KMS-11 (cell line): ENCODE results near the gene PKD2L1.

Experiments used
- H2AFZ ChIP-seq: fragments of 200-600 bp; sonication (generic); 2 replicates; pipeline ENCODE4 v1.6.1; 2016; ENCODE audit warnings: antibody characterized with exemption, mixed run types, low read depth
- H3K27ac ChIP-seq: fragments of 200-600 bp; sonication (generic); 2 replicates; pipeline ENCODE4 v1.6.1; 2016; ENCODE audit warnings: mild to moderate bottlenecking, mixed run types
- H3K27me3 ChIP-seq: fragments of 200-600 bp; sonication (generic); 2 replicates; pipeline ENCODE4 v1.6.1; 2017; ENCODE audit warnings: mild to moderate bottlenecking, low read depth, mixed run types, moderate library complexity; ENCODE audit not compliant: insufficient read depth
- H3K36me3 ChIP-seq: fragments of 200-600 bp; sonication (generic); 2 replicates; pipeline ENCODE4 v1.6.1; 2017; ENCODE audit warnings: mild to moderate bottlenecking, mixed run types; ENCODE audit not compliant: insufficient read depth
- H3K4me1 ChIP-seq: fragments of 200-600 bp; sonication (generic); 2 replicates; pipeline ENCODE4 v1.6.1; 2016; ENCODE audit warnings: mild to moderate bottlenecking, low read depth, mixed run types; ENCODE audit not compliant: poor library complexity, severe bottlenecking
- H3K4me2 ChIP-seq: fragments of 200-600 bp; sonication (generic); 2 replicates; pipeline ENCODE4 v1.7.0; 2016; ENCODE audit warnings: mild to moderate bottlenecking, mixed run types
- H3K4me3 ChIP-seq: fragments of 200-600 bp; sonication (generic); IDR thresholded peaks from 2 replicates; pipeline ENCODE4 v1.6.1; 2017; ENCODE audit warnings: low read depth, low read length, mixed read lengths; ENCODE audit not compliant: insufficient read depth
- H3K79me2 ChIP-seq: fragments of 200-600 bp; sonication (generic); 2 replicates; pipeline ENCODE4 v1.6.1; 2016; ENCODE audit warnings: low read depth, mixed run types; ENCODE audit not compliant: insufficient read depth
- H3K9ac ChIP-seq: fragments of 200-600 bp; sonication (generic); 2 replicates; pipeline ENCODE4 v1.6.1; 2016; ENCODE audit warnings: mild to moderate bottlenecking, mixed run types
- H4K20me1 ChIP-seq: fragments of 200-600 bp; sonication (generic); 2 replicates; pipeline ENCODE4 v1.6.1; 2016; ENCODE audit warnings: mild to moderate bottlenecking, mixed run types; ENCODE audit not compliant: insufficient read depth
- TF ChIP-seq, protein P1 (sequence below): fragments of 200-600 bp; sonication (generic); conservative IDR thresholded peaks from 2 replicates; pipeline ENCODE4 v1.6.1; 2017; ENCODE audit warnings: low read depth, mild to moderate bottlenecking, antibody characterized with exemption, low read length, moderate library complexity, mixed read lengths

The PKD2L1 gene

DNA sequence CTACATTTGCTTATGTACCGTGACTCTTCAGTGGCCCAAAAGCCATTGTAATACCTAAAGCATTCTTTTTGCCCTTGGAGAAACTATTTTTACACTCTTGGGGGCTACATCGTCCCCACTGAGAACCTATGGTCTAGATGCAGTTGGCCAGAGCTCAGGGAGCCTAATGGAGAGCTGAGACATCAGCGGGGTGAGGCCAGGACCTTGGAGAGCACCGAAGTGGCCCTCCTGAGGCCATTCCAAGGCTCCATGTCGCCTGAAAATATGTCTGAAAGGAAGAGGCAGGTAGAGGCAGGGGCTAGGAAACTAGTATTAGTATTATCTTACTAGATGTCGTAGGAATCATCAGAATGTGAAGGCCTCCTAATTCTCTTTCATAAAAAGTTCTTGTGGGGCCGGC is 4.9 kb downstream of the PKD2L1 start:
- TF ChIP-seq, protein P1, sequence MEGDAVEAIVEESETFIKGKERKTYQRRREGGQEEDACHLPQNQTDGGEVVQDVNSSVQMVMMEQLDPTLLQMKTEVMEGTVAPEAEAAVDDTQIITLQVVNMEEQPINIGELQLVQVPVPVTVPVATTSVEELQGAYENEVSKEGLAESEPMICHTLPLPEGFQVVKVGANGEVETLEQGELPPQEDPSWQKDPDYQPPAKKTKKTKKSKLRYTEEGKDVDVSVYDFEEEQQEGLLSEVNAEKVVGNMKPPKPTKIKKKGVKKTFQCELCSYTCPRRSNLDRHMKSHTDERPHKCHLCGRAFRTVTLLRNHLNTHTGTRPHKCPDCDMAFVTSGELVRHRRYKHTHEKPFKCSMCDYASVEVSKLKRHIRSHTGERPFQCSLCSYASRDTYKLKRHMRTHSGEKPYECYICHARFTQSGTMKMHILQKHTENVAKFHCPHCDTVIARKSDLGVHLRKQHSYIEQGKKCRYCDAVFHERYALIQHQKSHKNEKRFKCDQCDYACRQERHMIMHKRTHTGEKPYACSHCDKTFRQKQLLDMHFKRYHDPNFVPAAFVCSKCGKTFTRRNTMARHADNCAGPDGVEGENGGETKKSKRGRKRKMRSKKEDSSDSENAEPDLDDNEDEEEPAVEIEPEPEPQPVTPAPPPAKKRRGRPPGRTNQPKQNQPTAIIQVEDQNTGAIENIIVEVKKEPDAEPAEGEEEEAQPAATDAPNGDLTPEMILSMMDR, result no peak
- Histone ChIP-seq H3K27ac (no peak overlapping the region), H4K20me1 (no peaks in the 10 kb centered on the region), H3K4me1 (no peaks in the 10 kb centered on the region), H2AFZ (no peak overlapping the region), H3K4me2 (no peak overlapping the region), H3K9ac (no peak overlapping the region), H3K27me3 (no peaks in the 10 kb centered on the region), H3K79me2 (no peaks in the 10 kb centered on the region), H3K4me3 (no peak overlapping the region), H3K36me3 (no peaks in the 10 kb centered on the region)

DNA sequence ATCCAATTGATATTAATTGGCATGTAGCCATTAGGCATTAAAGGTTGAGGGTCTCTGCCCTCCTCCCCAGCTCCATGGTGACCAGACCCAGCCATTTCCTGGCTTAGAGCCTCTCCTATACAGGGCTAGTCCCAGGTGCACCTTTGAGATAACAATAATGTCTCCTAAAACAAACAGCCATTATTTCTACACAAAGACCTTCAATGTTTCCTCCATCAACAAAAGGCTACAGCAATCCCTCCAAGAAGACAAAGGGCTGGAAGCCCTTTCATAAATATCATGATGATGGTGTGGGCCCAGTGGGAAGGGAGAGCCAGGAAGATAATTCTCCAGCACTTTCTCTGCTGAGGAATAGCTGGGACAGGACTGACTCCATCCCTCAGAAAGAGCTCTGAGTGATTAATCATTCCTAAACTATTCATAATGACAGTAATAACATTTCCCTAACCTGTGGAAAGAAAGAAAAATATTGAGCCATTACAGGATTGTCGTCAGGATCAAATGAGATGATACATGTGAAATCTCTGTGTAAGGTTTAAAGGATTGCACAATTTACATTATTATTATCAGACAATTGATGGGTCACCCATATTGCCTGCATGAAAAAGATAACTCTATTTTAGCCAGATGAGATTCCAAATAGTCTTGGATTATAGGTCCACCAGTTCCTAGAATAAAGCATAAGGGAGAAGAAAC is 10.2 kb downstream of the PKD2L1 start:
- H3K4me2 ChIP-seq, result no peak overlapping the region
- H3K79me2 ChIP-seq, result no peaks in the 10 kb centered on the region
- no peak overlapping the region for H2AFZ ChIP-seq
- H3K4me3 ChIP-seq, result no peak overlapping the region
- no peak overlapping the region for H3K9ac ChIP-seq
- H3K36me3 ChIP-seq, result no peaks in the 10 kb centered on the region
- TF ChIP-seq, protein P1, result no peak
- H3K4me1 ChIP-seq, result no peaks in the 10 kb centered on the region
- H4K20me1 ChIP-seq, result no peaks in the 10 kb centered on the region
- no peaks in the 10 kb centered on the region for H3K27me3 ChIP-seq
- H3K27ac ChIP-seq, result no peak overlapping the region

DNA sequence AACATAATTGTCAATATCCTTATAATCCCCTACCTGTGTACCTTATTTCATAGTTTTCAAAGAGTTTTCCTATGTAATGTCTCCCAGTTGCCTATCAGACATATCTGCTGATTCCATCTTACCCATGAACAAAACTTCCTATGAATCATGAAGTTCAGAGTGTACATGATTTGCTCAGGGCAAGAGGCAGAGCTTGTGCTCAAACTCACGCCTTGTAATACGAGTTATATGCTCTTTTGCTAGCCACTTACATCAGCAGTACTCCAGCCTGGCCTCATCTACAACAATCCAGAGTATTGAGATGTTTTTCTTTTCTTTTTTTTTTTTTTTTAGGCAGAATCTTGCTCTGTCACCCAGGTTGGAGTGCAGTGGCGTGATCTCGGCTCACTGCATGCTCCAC is 11.8 kb downstream of the PKD2L1 start:
- Histone ChIP-seq H2AFZ (no peak overlapping the region), H3K4me2 (no peak overlapping the region), H3K4me3 (no peak overlapping the region), H3K36me3 (no peaks in the 10 kb centered on the region), H3K27me3 (no peaks in the 10 kb centered on the region), H3K4me1 (no peaks in the 10 kb centered on the region), H3K79me2 (no peaks in the 10 kb centered on the region), H3K9ac (no peak overlapping the region), H3K27ac (no peak overlapping the region), H4K20me1 (no peaks in the 10 kb centered on the region)
- TF ChIP-seq, protein P1, result no peak

DNA sequence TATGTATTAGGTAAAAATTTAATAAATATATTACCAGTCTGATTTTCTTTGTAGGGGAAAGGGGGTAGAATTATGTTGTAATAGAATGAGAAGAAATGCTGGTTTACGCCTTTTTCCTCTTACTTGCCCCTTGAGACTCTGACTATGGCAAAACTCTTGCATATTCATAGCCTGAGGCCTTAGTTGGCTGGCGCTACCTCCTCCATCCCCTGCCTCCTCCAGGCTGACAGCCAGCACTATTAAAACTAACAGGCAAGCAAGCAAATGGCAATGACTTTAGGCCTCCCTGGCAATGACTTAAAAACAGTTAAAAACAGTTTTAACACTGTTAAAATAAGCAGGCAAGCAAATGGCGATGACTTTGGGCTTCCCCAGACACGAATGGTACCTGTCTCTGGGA is 14.4 kb downstream of the PKD2L1 start:
- no peaks in the 10 kb centered on the region for H3K79me2 ChIP-seq
- TF ChIP-seq, protein P1, result no peak
- no peaks in the 10 kb centered on the region for H4K20me1 ChIP-seq
- H3K27ac ChIP-seq, result no peak overlapping the region
- no peaks in the 10 kb centered on the region for H3K4me1 ChIP-seq
- H3K4me3 ChIP-seq, result no peak overlapping the region
- no peak overlapping the region for H2AFZ ChIP-seq
- H3K36me3 ChIP-seq, result no peaks in the 10 kb centered on the region
- H3K4me2 ChIP-seq, result no peak overlapping the region
- H3K27me3 ChIP-seq, result no peaks in the 10 kb centered on the region
- H3K9ac ChIP-seq, result no peak overlapping the region
